GM21717 (cell line): ENCODE results near the gene ATP13A3.

Experiments used
- ATAC-seq: cut with Tn5 transposase; IDR thresholded peaks from one replicate; pipeline ENCODE4 v1.9.1; 2021; ENCODE audit warnings: mild to moderate bottlenecking, moderate library complexity; ENCODE audit not compliant: unreplicated experiment

ATP13A3 gene

GRCh38 chr3:194446172-194446571 is 40.6 kb downstream of the ATP13A3 start:
- no peak for ATAC-seq

GRCh38 chr3:194443901-194444300 is 42.9 kb downstream of the ATP13A3 start:
- ATAC-seq: no peak

- no peak for ATAC-seq
Observed at GRCh38 chr3:194440756-194441155, 46.0 kb downstream of the ATP13A3 start.

- no peak for ATAC-seq
Observed at GRCh38 chr3:194439881-194440550, 46.8 kb downstream of the ATP13A3 start.

- no peak for ATAC-seq
Observed at GRCh38 chr3:194434503-194434902, 52.3 kb downstream of the ATP13A3 start.

GRCh38 chr3:194431554-194431953 is 55.2 kb downstream of the ATP13A3 start:
- no peak for ATAC-seq

- ATAC-seq: no peak
Observed at GRCh38 chr3:194425399-194425798, 61.4 kb downstream of the ATP13A3 start.

- ATAC-seq: no peak
Observed at GRCh38 chr3:194424953-194425352, 61.8 kb downstream of the ATP13A3 start.

GRCh38 chr3:194424373-194424772 is 62.4 kb downstream of the ATP13A3 start:
- no peak for ATAC-seq

GRCh38 chr3:194423317-194423716 is 63.5 kb downstream of the ATP13A3 start:
- ATAC-seq: no peak

- no peak for ATAC-seq
Observed at GRCh38 chr3:194422188-194422587, 64.6 kb downstream of the ATP13A3 start.

- no peak for ATAC-seq
Observed at GRCh38 chr3:194418671-194419070, 68.1 kb downstream of the ATP13A3 start.

- ATAC-seq: no peak
Observed at GRCh38 chr3:194407423-194407822, 79.4 kb downstream of the ATP13A3 start.

- ATAC-seq: no peak
Observed at GRCh38 chr3:194405766-194406165, 81.0 kb downstream of the ATP13A3 start.

- no peak for ATAC-seq
Observed at GRCh38 chr3:194404365-194405140, 82.2 kb downstream of the ATP13A3 start.

GRCh38 chr3:194401868-194402329 is 84.9 kb downstream of the ATP13A3 start:
- ATAC-seq: no peak

- ATAC-seq: no peak
Observed at GRCh38 chr3:194401346-194401745, 85.5 kb downstream of the ATP13A3 start.

- ATAC-seq: no peak
Observed at GRCh38 chr3:194399874-194400411, 86.9 kb downstream of the ATP13A3 start.

- no peak for ATAC-seq
Observed at GRCh38 chr3:194399166-194399565, 87.6 kb downstream of the ATP13A3 start, which contains the start of gene GP5. Gene GP5, minus strand, starts transcription at chr3:194399266. Its CDS starts 984 bp downstream, at chr3:194398282.

- no peak for ATAC-seq
Observed at GRCh38 chr3:194397757-194398312, 89.0 kb downstream of the ATP13A3 start.
